ENCODE results near the gene DCAF4. TPM values are rescaled to one million over a fixed set of nuclear protein-coding genes. Genes with fewer than 3 reads are reported as not detected.
"Not testable (repeated sequence)": the region's sequence is repeated elsewhere in the genome, so short reads cannot be mapped to it uniquely, and the experiment has no call there.

Gene DCAF4
- total RNA-seq, 1 donor from 2014 or later: 0.64 TPM

DNA sequence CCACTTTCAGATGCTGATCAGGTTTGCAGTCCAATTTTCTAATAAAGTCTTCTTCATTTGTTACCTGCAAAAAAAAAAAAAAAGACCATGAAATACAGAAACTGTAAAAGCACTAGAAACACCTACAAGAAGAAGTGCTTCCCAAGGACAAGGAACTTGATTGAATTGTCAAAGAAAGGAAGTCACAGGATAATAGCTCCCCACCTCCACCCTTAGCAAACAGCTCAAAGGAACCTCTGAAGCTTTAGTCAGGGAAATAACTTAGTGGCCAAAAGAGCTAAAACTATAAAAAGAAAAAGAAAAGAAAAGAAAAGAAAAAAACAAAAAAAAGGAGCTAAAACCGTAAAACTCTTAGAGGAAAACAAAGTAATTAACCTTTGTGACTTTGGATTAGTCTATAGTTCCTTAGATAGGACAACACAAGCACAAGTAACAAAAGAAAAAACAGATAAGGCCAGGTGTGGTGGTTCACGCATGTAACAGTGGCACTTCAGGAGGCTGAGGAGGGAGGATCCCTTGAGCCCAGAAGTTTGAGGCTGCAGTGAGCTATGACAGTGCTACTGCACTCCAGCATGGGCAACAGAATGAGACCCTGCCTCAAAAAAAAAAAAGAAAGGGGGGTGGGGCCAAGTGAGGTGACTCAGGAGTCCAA, 72.1 kb downstream of the DCAF4 start:
- Histone ChIP-seq H3K27ac (no peak overlapping the region), H3K27me3 (no peaks in the 10 kb centered on the region), H3K4me1 (peaks cover 0 to 2% of the 10 kb centered on the region in 2 donors), H3K9me3 (no peaks in the 10 kb centered on the region), H3K4me3 (no peak overlapping the region), H3K36me3 (peaks cover 31 to 49% of the 10 kb centered on the region in 2 donors)
- DNase-seq (ENCODE audit: low spot score in 2 of 2): no peak
- no peak for TF ChIP-seq CTCF (IDR thresholded peaks at IDR 0.05)
- intact Hi-C loops (cut with DNase I): no loop called here

- Histone ChIP-seq H3K4me3 (no peak overlapping the region), H3K9me3 (no peaks in the 10 kb centered on the region), H3K4me1 (peaks cover 0 to 2% of the 10 kb centered on the region in 2 donors), H3K27me3 (no peaks in the 10 kb centered on the region), H3K27ac (no peak overlapping the region), H3K36me3 (peaks cover 30 to 52% of the 10 kb centered on the region in 2 donors)
- no peak for DNase-seq (ENCODE audit: low spot score in 2 of 2)
- TF ChIP-seq CTCF (IDR thresholded peaks at IDR 0.05): no peak
- intact Hi-C loops (cut with DNase I): no loop called here
Observed at GRCh38 chr14:72999316-72999715, 73.1 kb downstream of the DCAF4 start.

- no peak for DNase-seq (ENCODE audit: low spot score in 2 of 2)
- Histone ChIP-seq H3K36me3 (peaks cover 27 to 48% of the 10 kb centered on the region in 2 donors), H3K9me3 (no peaks in the 10 kb centered on the region), H3K4me1 (peaks cover 0 to 2% of the 10 kb centered on the region in 2 donors), H3K27me3 (no peaks in the 10 kb centered on the region), H3K4me3 (no peak overlapping the region), H3K27ac (no peak overlapping the region)
- intact Hi-C loops (cut with DNase I): no loop called here
- TF ChIP-seq CTCF (IDR thresholded peaks at IDR 0.05): no peak
Observed at GRCh38 chr14:73000073-73000472, 73.8 kb downstream of the DCAF4 start.

- no peak for TF ChIP-seq CTCF (IDR thresholded peaks at IDR 0.05)
- H3K27me3 ChIP-seq: no peaks in the 10 kb centered on the region
- H3K4me1 ChIP-seq: peaks cover 0 to 2% of the 10 kb centered on the region in 2 donors
- peaks cover 7 to 16% of the 10 kb centered on the region in 2 donors for H3K36me3 ChIP-seq
- H3K27ac ChIP-seq: no peak overlapping the region
- H3K4me3 ChIP-seq: no peak overlapping the region
- no peaks in the 10 kb centered on the region for H3K9me3 ChIP-seq
- DNase-seq (ENCODE audit: low spot score in 2 of 2): no peak
- intact Hi-C loops (cut with DNase I): no loop called here
Observed at GRCh38 chr14:73003681-73004080, 77.4 kb downstream of the DCAF4 start.

DNA sequence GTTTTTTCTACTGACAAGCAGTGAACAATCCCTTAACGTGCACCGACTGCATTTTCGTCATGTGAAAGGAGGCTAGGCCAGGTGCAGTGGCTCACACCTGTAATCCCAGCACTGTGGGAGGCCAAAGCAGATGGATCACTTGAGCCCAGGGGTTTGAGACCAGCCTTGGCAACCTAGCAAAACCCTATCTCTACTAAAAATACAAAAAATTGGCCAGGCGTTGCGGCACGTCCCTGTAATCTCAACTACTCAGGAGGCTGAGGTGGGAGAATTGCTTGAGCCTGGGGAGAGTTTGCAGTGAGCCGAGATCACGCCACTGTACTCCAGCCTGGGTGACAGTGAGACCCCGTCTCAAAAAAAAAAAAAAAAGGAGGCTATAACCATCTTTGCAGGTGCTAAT, 78.4 kb downstream of the DCAF4 start:
- H3K27ac ChIP-seq; H3K4me3 ChIP-seq; intact Hi-C loops (cut with DNase I); H3K9me3 ChIP-seq; H3K4me1 ChIP-seq; H3K27me3 ChIP-seq; DNase-seq (ENCODE audit: low spot score in 2 of 2): not testable (repeated sequence)
- peaks cover 0 to 13% of the 10 kb centered on the region in 2 donors for H3K36me3 ChIP-seq

DNA sequence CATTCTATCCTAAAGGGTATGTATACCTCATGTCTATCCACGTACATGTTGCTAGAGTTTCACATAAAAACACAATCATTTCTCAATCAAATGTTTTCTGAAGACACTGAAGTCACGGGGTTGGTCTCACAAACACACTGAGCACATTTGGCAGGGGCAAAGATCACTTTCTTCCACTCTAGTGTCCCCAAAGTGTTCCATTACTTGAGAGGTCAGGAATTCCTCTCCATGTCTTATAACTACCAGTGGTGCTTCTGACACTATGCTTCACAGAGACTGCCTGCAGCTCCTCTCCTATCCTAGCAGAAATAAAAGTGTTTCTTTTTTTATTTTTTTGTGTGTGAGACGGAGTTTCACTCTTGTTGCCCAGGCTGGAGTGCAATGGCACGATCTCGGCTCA, 81.6 kb downstream of the DCAF4 start:
- DNase-seq (ENCODE audit: low spot score in 2 of 2): no peak
- intact Hi-C loops (cut with DNase I): no loop called here
- H3K27me3 ChIP-seq: no peaks in the 10 kb centered on the region
- H3K9me3 ChIP-seq: no peaks in the 10 kb centered on the region
- no peaks in the 10 kb centered on the region for H3K4me1 ChIP-seq
- H3K4me3 ChIP-seq: no peak overlapping the region
- H3K27ac ChIP-seq: peak overlapping the region in 1 of 2 donors; percentile 11
- no peak for TF ChIP-seq CTCF (IDR thresholded peaks at IDR 0.05)
- peaks cover 0 to 11% of the 10 kb centered on the region in 2 donors for H3K36me3 ChIP-seq
